RCC 7860 (cell line): ENCODE results near the gene PRDX6.
"Not testable (repeated sequence)": the region's sequence is repeated elsewhere in the genome, so short reads cannot be mapped to it uniquely, and the experiment has no call there.

Experiments
- DNase-seq: peaks from one replicate; pipeline ENCODE4 v3.0.0-alpha.2; 2015; ENCODE audit warnings: low spot score
- FAIRE-seq: peaks from 2 replicates; lab custom pipeline; 2012; peaks lifted over from hg19 to GRCh38; lab: Jason Lieb, UNC

The PRDX6 gene

GRCh38 chr1:173495609-173496267 is 18.6 kb downstream of the PRDX6 start:
- DNase-seq, result no peak
- FAIRE-seq, result no peak

DNA sequence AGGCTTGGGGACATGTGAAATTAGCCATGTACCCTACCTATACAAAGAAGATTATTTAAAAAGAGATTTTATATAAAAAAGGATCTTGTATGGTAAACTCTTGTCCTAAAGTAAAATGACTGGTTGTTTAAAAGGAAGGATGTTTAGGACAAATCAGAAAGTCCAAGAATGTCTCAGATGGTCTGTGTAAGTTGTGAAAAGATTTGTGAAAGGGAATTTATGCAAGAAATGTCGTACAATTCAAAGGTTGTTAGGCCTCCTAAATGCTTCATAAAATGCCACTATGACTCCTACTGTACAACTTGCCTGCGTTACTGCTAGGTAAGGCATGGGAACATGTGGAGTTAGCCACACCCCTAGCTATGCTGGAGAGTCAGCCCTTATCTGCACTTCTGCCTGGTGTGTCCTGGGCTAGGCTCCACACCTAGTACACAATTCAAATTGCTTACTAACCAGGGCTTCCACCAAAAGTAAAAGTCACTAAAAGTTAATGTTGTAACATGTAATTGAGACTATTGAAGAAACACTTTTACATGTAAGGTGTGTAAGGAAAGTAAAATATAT is 19.7 kb downstream of the PRDX6 start:
- DNase-seq (no peak), FAIRE-seq (no peak)

GRCh38 chr1:173499729-173500128 is 22.6 kb downstream of the PRDX6 start:
- FAIRE-seq (no peak), DNase-seq (no peak)

GRCh38 chr1:173502104-173502503 is 25.0 kb downstream of the PRDX6 start:
- no peak for DNase-seq
- FAIRE-seq, result no peak

GRCh38 chr1:173503391-173503790 is 26.3 kb downstream of the PRDX6 start:
- FAIRE-seq (no peak), DNase-seq (no peak)

DNA sequence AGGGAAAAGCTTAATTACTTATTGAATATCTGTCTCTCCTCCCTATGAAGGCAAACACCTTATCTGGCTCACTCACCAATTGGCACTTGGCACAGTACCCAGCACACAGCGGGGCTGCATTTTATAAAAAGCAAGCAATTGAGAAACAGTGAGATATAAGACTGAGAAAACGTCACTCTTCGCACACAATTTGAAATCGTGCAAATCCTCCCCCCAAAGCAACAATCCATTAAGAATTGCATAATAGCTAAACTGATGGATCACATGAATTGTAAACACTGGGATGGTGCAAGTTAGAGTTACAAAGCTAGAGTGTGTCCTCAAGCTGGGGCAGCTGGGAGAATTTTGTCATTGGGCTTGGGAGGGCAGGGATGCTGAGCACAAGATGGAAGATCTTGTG is 27.1 kb downstream of the PRDX6 start:
- no peak for DNase-seq
- no peak for FAIRE-seq

DNA sequence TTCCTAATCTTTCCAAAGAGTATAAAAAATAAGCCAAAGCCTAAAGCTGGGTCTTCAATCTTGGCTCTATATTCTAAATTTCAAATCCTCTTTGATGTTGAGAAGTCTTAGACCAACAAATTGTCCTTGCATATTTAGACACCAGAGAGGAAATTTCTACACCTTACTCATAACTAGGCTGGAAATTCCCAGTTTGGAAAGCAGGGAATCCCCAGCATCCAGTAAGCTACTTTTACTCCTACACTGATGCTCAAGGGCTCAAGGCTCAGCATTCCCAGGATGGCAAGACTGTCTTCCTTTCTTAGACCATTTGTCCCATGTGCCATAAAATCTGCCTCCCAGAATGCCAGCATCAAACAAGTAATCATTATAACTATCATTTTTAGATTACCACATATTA is 28.3 kb downstream of the PRDX6 start:
- DNase-seq, result peak; percentile 17
- FAIRE-seq, result no peak

- no peak for FAIRE-seq
- peak; percentile 42 for DNase-seq
Measured at GRCh38 chr1:173506437-173506836, 29.3 kb downstream of the PRDX6 start.

GRCh38 chr1:173507205-173507846 is 30.2 kb downstream of the PRDX6 start:
- FAIRE-seq (peak; percentile 87), DNase-seq (peak; percentile 91)

DNA sequence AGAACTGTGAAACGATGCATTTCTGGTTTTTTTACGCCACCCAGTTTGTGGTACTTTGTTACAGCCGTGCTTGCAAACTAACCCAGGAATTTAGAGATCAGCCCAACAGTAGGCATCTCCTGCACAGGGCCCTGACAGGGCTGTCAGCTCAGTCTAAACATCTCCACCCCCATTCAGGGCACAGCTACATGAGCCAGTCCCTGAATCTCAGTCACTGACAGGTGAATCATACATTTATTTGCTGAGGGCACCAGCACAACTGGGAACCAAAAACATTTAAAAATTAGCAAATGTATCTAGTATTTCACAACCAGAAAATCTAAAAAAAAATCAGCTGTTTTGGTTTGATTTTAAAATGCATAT is 30.7 kb downstream of the PRDX6 start:
- FAIRE-seq (peak; percentile 81), DNase-seq (peak; percentile 71)

DNA sequence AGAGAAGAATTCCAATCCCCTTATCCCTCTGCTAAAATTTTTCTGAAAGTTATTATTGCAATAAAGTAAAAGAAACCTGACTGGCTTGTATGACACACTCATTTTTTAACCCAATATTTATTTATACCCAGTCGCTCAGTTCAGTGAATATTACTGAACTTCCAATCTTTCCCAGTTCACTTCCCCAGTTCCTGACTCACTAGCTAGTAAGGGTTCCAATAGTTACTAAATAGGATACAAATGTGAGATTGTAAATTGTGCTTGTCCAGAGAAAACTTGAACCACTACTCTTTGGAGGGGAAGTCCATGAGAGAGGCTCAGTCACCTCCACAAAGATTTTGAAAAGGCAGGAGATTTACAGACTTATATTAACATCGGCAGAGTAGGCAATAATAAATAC is 31.4 kb downstream of the PRDX6 start:
- peak; percentile 36 for DNase-seq
- FAIRE-seq, result no peak

DNA sequence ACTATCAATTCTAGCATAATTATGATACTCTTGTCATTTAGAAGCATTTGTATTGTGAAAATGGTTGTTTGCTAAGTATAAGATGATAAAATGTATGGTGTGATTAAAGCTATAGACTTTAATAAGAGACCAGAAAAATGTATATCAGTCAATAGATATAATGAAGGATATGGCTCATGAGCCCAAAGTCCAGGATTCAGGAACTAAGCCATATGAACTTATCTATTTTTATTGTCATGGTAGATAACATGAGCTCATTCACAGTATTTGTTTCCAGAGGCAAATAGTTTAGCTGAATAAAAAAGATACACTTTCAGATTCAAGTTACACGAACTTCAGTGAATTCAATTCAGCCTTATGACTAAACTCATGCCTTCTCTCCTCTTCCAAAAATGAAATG is 32.7 kb downstream of the PRDX6 start:
- FAIRE-seq, result no peak
- DNase-seq, result no peak

DNA sequence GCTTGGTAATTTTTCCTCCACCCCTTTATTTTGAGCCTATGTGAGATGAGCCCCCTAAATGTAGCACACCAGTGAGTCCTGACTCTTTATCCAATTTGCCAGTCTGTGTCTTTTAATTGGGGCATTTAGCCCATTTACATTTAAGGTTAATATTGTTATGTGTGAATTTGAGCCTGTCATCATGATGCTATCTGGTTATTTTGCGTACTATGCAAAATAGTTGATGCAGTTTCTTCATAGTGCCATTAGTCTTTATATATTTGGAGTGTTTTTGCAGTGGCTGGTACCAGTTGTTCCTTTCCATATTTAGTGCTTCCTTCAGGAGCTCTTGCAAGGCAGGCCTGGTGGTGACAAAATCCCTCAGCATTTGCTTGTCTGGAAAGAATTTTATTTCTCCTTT is 37.4 kb downstream of the PRDX6 start:
- FAIRE-seq, DNase-seq: not testable (repeated sequence)

DNA sequence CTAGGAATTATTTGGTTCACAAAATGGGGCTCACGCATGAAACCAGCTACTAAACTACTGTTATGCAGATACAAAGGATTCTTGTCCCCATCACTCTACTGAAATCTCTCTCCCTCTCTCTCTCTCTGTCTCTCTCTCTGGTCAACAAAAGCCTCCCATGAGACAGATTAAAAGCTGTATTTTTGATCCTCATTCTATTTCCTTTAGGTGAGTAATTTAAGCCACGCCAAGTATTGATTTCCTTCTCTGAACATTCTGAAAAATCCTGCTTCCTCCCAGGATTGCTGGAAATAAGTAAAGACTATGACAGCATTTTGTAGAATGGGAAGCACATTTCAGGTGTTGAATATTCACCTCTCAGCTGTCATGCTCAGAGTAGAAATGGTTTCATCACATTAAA is 43.7 kb downstream of the PRDX6 start:
- DNase-seq (no peak), FAIRE-seq (no peak)

DNA sequence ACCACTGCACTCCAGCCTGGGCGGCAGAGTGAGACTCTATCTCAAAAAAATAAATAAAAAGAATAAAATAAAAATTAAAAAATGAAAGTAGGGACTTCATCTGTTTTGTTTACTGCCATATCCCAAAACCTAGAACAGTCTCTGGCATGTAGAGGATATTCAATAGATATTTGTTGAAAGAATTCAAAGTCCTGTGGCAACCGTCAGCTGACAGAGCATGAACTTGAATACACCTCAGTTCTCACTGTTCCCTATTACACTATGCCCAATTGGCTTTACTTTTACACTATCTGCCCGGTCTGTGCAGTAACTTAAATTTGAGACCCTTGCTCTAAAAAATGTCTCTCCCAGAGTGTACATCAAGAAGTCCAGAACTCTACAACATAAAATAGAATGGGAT is 46.2 kb downstream of the PRDX6 start:
- FAIRE-seq, result no peak
- no peak for DNase-seq

DNA sequence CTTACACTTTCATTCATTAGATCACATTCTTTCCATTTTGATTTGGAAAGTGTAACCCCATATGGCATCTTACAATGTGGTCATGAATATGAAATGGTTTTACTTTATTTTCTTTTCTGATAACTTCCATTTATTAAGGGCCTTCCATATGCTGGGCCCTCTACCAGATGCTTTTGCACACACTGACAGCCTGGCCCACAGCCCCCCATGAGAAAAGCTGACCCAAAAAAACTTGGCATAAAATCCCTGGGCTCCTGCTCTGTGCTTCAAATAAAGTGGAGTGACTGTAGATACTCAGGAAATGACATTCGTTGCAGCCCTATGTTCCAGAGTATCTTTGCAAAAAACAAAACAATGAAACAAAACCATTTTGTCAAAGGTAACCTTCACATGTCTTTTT is 48.8 kb downstream of the PRDX6 start:
- no peak for DNase-seq
- no peak for FAIRE-seq

DNA sequence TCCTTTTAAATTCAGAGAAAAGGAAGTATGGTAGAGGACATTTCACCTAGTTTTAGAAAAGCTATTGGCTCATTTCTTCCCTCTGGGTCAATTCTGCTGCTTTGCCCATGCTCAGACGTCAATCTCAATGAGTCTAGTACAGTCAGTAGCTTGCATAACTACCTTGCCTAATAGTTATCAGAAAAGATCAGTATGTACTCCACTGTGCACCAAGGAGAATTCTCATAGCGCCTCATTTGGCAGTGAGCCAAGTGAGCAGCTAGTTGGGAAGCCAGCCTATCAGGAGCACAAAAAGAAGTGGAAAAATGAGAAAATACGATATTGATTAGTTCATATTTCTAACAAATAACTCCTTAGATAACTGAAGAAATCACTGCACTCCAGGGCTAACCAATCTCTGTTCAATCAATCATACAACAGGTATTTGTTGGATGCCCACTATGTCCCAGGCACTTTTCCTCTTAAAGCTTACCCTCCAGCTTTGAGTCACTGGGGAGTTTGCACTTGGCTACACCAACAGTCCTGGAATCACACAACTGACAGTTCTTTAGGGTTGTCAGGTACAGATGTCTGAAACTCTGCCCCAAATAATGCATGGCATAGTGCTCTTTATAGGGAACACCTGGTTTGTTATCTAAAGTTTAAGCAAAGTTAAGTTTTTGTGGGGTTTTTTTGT is 50.2 kb downstream of the PRDX6 start:
- no peak for DNase-seq
- FAIRE-seq, result no peak

GRCh38 chr1:173529106-173529505 is 52.0 kb downstream of the PRDX6 start:
- no peak for DNase-seq
- no peak for FAIRE-seq

GRCh38 chr1:173530795-173531693 is 53.9 kb downstream of the PRDX6 start:
- no peak for DNase-seq

GRCh38 chr1:173532237-173532636 is 55.1 kb downstream of the PRDX6 start:
- FAIRE-seq (no peak), DNase-seq (no peak)

More at GRCh38 chr1:173530795-173531693, 53.9 kb downstream of the PRDX6 start:
- FAIRE-seq, result no peak

DNA sequence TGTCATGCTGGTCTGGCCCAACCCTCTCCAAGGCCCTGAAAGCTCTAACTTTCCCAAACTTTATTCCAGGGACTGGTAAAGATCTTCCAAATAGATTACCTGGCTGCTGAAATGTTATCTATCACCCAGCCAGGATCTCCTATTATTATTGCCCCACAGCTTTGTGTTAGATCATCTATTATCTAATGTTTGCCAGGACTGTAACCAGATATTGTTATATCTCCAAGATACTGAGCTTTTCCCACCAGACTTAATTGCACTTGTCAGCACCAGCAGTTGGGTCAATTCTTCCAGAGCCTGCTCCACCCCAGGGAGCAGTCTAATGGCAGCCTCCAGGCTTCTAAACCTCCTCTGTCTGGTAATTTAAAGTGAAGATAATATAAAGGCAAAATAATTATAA is 59.1 kb downstream of the PRDX6 start:
- DNase-seq (no peak), FAIRE-seq (no peak)
